GM12865 (cell line): Measurements from ENCODE around the gene HPD.
A peak's percentile ranks its signal among the peaks of the same experiment; 100 is the strongest.
"Not testable (repeated sequence)": the region's sequence is repeated elsewhere in the genome, so short reads cannot be mapped to it uniquely, and the experiment has no call there.

ENCODE experiments used
- DNase-seq: peaks from one replicate; pipeline ENCODE4 v3.0.0; 2010; ENCODE audit warnings: low read depth
- H3K4me3 ChIP-seq: 2 replicates; pipeline ENCODE4 v1.5.1; 2011; ENCODE audit warnings: mild to moderate bottlenecking, low read depth, low read length, control low read depth
- CTCF ChIP-seq: IDR thresholded peaks from 2 replicates; pipeline ENCODE4 v1.5.1; 2011; ENCODE audit warnings: low read length, control low read depth, low read depth, inconsistent platforms; ENCODE audit not compliant: insufficient read depth; ENCODE audit errors: missing control alignments

The HPD gene

GRCh38 chr12:121792607-121793439 is 65.8 kb downstream of the HPD start:
- no peak for TF ChIP-seq CTCF
- peak; percentile 82 for DNase-seq
- H3K4me3 ChIP-seq: peak overlapping the region; percentile 93

- peak; percentile 65 for DNase-seq
- H3K4me3 ChIP-seq: peak overlapping the region; percentile 93
- no peak for TF ChIP-seq CTCF
Measured at GRCh38 chr12:121791671-121792551, 66.7 kb downstream of the HPD start.

GRCh38 chr12:121790785-121791184 is 67.9 kb downstream of the HPD start:
- H3K4me3 ChIP-seq: peak overlapping the region; percentile 71

GRCh38 chr12:121789800-121790728 is 68.6 kb downstream of the HPD start:
- DNase-seq: peak; percentile 96
- H3K4me3 ChIP-seq: peak overlapping the region; percentile 71
- TF ChIP-seq CTCF: no peak

More at GRCh38 chr12:121790785-121791184, 67.9 kb downstream of the HPD start:
- not testable (repeated sequence) for DNase-seq
